Keratinocyte (primary cell): ENCODE measurements around the gene MTFMT.

ENCODE experiments used
- EZH2 ChIP-seq: IDR thresholded peaks from one replicate; pipeline ENCODE4 v1.6.1; 2012; ENCODE audit warnings: inconsistent platforms, mild to moderate bottlenecking, low read length, moderate library complexity
- TF ChIP-seq, protein P1 (sequence below), 3 experiments: IDR thresholded peaks in 1 of 3; conservative IDR thresholded peaks in 1 of 3; optimal IDR thresholded peaks in 1 of 3; 2 replicates in 2 of 3; 3 replicates in 1 of 3; pipeline versions ENCODE3 to v1.5.1; 2011; ENCODE audit warnings: low read length in 3 of 3, mild to moderate bottlenecking in 3 of 3, moderate library complexity in 2 of 3, control low read depth in 1 of 3, inconsistent platforms in 1 of 3; ENCODE audit not compliant: insufficient read depth in 2 of 3; ENCODE audit errors: extremely low read depth in 1 of 3

DNA sequence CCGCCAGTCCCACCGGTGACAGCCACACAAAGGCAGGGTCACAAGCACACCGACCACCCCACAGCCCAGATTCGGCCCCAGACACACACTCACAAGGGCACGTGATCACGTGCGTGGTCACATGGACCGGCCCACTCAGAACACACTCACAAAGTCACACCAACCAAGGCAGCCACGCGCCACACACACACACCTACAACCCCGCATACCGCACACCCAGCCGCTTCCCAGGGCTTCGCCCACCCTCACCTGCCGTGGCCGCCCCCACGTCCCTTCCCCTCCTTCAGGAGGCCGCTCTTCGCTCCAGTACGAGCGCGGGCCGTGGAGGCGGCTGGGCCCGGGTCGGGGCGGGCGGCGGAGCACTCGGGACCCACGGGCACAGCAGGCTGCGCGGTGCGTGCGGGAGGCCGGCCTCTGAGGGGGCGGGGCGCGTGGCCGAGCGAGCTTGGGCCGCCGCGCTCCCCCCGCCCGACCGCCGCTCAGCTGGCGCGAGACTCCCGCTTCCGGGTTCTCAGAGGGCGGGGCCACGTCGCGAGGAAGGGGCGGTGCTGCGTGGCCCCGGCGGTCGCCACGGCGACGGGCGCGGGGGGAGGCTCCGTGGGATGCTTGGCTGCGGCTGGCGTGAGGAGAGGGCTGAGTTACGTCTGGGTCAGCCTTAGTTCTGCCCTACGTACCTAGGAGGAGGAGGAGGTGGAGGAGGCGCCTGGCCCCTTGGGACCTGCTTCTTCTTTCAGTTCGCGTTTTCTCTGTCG is 39.8 kb downstream of the MTFMT start, which contains the start of gene SPG21:
- TF ChIP-seq, protein P1, sequence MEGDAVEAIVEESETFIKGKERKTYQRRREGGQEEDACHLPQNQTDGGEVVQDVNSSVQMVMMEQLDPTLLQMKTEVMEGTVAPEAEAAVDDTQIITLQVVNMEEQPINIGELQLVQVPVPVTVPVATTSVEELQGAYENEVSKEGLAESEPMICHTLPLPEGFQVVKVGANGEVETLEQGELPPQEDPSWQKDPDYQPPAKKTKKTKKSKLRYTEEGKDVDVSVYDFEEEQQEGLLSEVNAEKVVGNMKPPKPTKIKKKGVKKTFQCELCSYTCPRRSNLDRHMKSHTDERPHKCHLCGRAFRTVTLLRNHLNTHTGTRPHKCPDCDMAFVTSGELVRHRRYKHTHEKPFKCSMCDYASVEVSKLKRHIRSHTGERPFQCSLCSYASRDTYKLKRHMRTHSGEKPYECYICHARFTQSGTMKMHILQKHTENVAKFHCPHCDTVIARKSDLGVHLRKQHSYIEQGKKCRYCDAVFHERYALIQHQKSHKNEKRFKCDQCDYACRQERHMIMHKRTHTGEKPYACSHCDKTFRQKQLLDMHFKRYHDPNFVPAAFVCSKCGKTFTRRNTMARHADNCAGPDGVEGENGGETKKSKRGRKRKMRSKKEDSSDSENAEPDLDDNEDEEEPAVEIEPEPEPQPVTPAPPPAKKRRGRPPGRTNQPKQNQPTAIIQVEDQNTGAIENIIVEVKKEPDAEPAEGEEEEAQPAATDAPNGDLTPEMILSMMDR (optimal IDR thresholded peaks at IDR 0.05 in 1 of 3, IDR thresholded peaks at IDR 0.05 in 1 of 3, conservative IDR thresholded peaks at IDR 0.05 in 1 of 3; ENCODE audit: extremely low read depth in 1 of 3, insufficient read depth in 2 of 3, low read length in 3 of 3) = no peak
- no peak for TF ChIP-seq EZH2
